ENCODE measurements around the gene ARHGAP27. TPM values are rescaled to one million over a fixed set of nuclear protein-coding genes. Genes with fewer than 3 reads are reported as not detected.

ARHGAP27 gene
- total RNA-seq, 1 donor from 2014 or later = 3.5 TPM

- Mint-ChIP-seq H3K4me3 (ENCODE audit: unreplicated experiment) (peak overlapping the region; percentile 73), H3K9me3 (ENCODE audit: unreplicated experiment) (peaks cover 1% of the 10 kb centered on the region), H3K27me3 (ENCODE audit: unreplicated experiment) (peaks cover 1% of the 10 kb centered on the region), H3K4me1 (ENCODE audit: low read depth, unreplicated experiment) (peaks cover 2% of the 10 kb centered on the region), H3K36me3 (ENCODE audit: unreplicated experiment) (no peaks in the 10 kb centered on the region), H3K27ac (ENCODE audit: unreplicated experiment) (no peak overlapping the region)
- DNase-seq = no peak
- TF ChIP-seq CTCF (IDR thresholded peaks at IDR 0.05; ENCODE audit: partially characterized antibody, unreplicated experiment) = no peak
Observed at GRCh38 chr17:45372325-45372869, 60.3 kb downstream of the ARHGAP27 start.

GRCh38 chr17:45371414-45372324 lies 61.0 kb downstream of the ARHGAP27 start:
- Mint-ChIP-seq H3K9me3 (ENCODE audit: unreplicated experiment) (peaks cover 1% of the 10 kb centered on the region), H3K27me3 (ENCODE audit: unreplicated experiment) (peaks cover 1% of the 10 kb centered on the region), H3K4me1 (ENCODE audit: low read depth, unreplicated experiment) (peaks cover 2% of the 10 kb centered on the region), H3K36me3 (ENCODE audit: unreplicated experiment) (no peaks in the 10 kb centered on the region), H3K27ac (ENCODE audit: unreplicated experiment) (no peak overlapping the region), H3K4me3 (ENCODE audit: unreplicated experiment) (peak overlapping the region; percentile 73)
- no peak for TF ChIP-seq CTCF (IDR thresholded peaks at IDR 0.05; ENCODE audit: partially characterized antibody, unreplicated experiment)
- peak; percentile 64 for DNase-seq

GRCh38 chr17:45370949-45371413 lies 61.7 kb downstream of the ARHGAP27 start:
- TF ChIP-seq CTCF (IDR thresholded peaks at IDR 0.05; ENCODE audit: partially characterized antibody, unreplicated experiment) = no peak
- Mint-ChIP-seq H3K9me3 (ENCODE audit: unreplicated experiment) (peaks cover 1% of the 10 kb centered on the region), H3K4me3 (ENCODE audit: unreplicated experiment) (no peak overlapping the region), H3K27me3 (ENCODE audit: unreplicated experiment) (peaks cover 1% of the 10 kb centered on the region), H3K36me3 (ENCODE audit: unreplicated experiment) (no peaks in the 10 kb centered on the region), H3K27ac (ENCODE audit: unreplicated experiment) (no peak overlapping the region), H3K4me1 (ENCODE audit: low read depth, unreplicated experiment) (peaks cover 2% of the 10 kb centered on the region)
- DNase-seq = no peak

GRCh38 chr17:45369421-45369820 lies 63.2 kb downstream of the ARHGAP27 start:
- Mint-ChIP-seq H3K4me3 (ENCODE audit: unreplicated experiment) (no peak overlapping the region), H3K4me1 (ENCODE audit: low read depth, unreplicated experiment) (peaks cover 7% of the 10 kb centered on the region), H3K27me3 (ENCODE audit: unreplicated experiment) (peaks cover 3% of the 10 kb centered on the region), H3K9me3 (ENCODE audit: unreplicated experiment) (peaks cover 1% of the 10 kb centered on the region), H3K27ac (ENCODE audit: unreplicated experiment) (no peak overlapping the region), H3K36me3 (ENCODE audit: unreplicated experiment) (no peaks in the 10 kb centered on the region)
- no peak for TF ChIP-seq CTCF (IDR thresholded peaks at IDR 0.05; ENCODE audit: partially characterized antibody, unreplicated experiment)
- no peak for DNase-seq

- H3K4me3 Mint-ChIP-seq (ENCODE audit: unreplicated experiment) = no peak overlapping the region
- H3K9me3 Mint-ChIP-seq (ENCODE audit: unreplicated experiment) = peaks cover 1% of the 10 kb centered on the region
- no peaks in the 10 kb centered on the region for H3K36me3 Mint-ChIP-seq (ENCODE audit: unreplicated experiment)
- no peak for DNase-seq
- no peak for TF ChIP-seq CTCF (IDR thresholded peaks at IDR 0.05; ENCODE audit: partially characterized antibody, unreplicated experiment)
- H3K27ac Mint-ChIP-seq (ENCODE audit: unreplicated experiment) = no peak overlapping the region
- H3K4me1 Mint-ChIP-seq (ENCODE audit: low read depth, unreplicated experiment) = peaks cover 7% of the 10 kb centered on the region
- peaks cover 3% of the 10 kb centered on the region for H3K27me3 Mint-ChIP-seq (ENCODE audit: unreplicated experiment)
Observed at GRCh38 chr17:45368651-45369050, 64.0 kb downstream of the ARHGAP27 start.
